CD14-positive monocyte (primary cell): ENCODE measurements around the gene ZAP70. TPM values are rescaled to one million over a fixed set of nuclear protein-coding genes. Genes with fewer than 3 reads are reported as not detected.

Experiments
- DNase-seq, 3 donors: peaks; one replicate each; pipeline ENCODE4 v3.0.0-alpha.2; 2011 to 2022
- H2AFZ ChIP-seq: 2 replicates; pipeline ENCODE4 v1.6.0; 2012; ENCODE audit warnings: mild to moderate bottlenecking, low read depth, low read length, inconsistent platforms; ENCODE audit not compliant: insufficient read depth, poor library complexity, severe bottlenecking
- H3K27ac ChIP-seq, 2 donors: 1 replicate in 1 of 2; 2 replicates in 1 of 2; pipeline ENCODE4 v1.5.1; 2012 to 2013; ENCODE audit warnings: low read length in 2 of 2, control low read depth in 1 of 2, inconsistent platforms in 1 of 2, low read depth in 1 of 2, mild to moderate bottlenecking in 1 of 2
- H3K27me3 ChIP-seq, 2 donors: one replicate each; pipeline versions ENCODE4 v1.6.0 to v1.6.1; 2011 to 2013; ENCODE audit warnings: low read length in 2 of 2; ENCODE audit not compliant: control insufficient read depth in 2 of 2, insufficient read depth in 2 of 2
- H3K36me3 ChIP-seq, 2 donors: replicated peaks in 1 of 2; 1 replicate in 1 of 2; 2 replicates in 1 of 2; pipeline versions ENCODE4 v1.5.1 to v1.6.1; 2012 to 2013; ENCODE audit warnings: low read length in 2 of 2, control low read depth in 1 of 2, inconsistent platforms in 1 of 2, mild to moderate bottlenecking in 1 of 2; ENCODE audit not compliant: insufficient read depth in 2 of 2, control insufficient read depth in 1 of 2
- H3K4me1 ChIP-seq, 2 donors: 1 replicate in 1 of 2; 2 replicates in 1 of 2; pipeline versions ENCODE4 v1.5.1 to v1.6.1; 2012 to 2013; ENCODE audit warnings: low read length in 2 of 2, control low read depth in 1 of 2, inconsistent platforms in 1 of 2, mild to moderate bottlenecking in 1 of 2, moderate library complexity in 1 of 2; ENCODE audit not compliant: insufficient read depth in 2 of 2, control insufficient read depth in 1 of 2
- H3K4me2 ChIP-seq: replicated peaks from 2 replicates; pipeline ENCODE3; 2012; ENCODE audit warnings: low read length, moderate library complexity, mild to moderate bottlenecking; ENCODE audit not compliant: poor library complexity, severe bottlenecking; ENCODE audit errors: extremely low read depth
- H3K4me3 ChIP-seq, 3 experiments: fragments of 200-600 bp in 1 of 3; sonication (generic) in 1 of 3; replicated peaks in 1 of 3; 1 replicate in 2 of 3; 2 replicates in 1 of 3; pipeline ENCODE4 v1.5.1; 2011 to 2013; ENCODE audit warnings: low read length in 3 of 3, mild to moderate bottlenecking in 3 of 3, control low read depth in 2 of 3, low read depth in 2 of 3, inconsistent platforms in 1 of 3, moderate library complexity in 1 of 3
- H3K79me2 ChIP-seq: 2 replicates; pipeline ENCODE4 v1.6.0; 2012; ENCODE audit warnings: mild to moderate bottlenecking, control low read depth, inconsistent platforms, low read length, moderate library complexity; ENCODE audit not compliant: insufficient read depth
- H3K9ac ChIP-seq: 2 replicates; pipeline ENCODE4 v1.6.0; 2017; ENCODE audit warnings: low read length, mild to moderate bottlenecking; ENCODE audit not compliant: insufficient read depth, poor library complexity, severe bottlenecking
- H3K9me3 ChIP-seq, 2 donors: replicated peaks in 1 of 2; 1 replicate in 1 of 2; 2 replicates in 1 of 2; pipeline versions ENCODE4 v1.5.1 to v1.6.1; 2012 to 2013; ENCODE audit warnings: low read length in 2 of 2, control low read depth in 1 of 2; ENCODE audit not compliant: control insufficient read depth in 1 of 2, insufficient read depth in 1 of 2
- H4K20me1 ChIP-seq: 2 replicates; pipeline ENCODE4 v1.6.0; 2012; ENCODE audit warnings: mild to moderate bottlenecking, low read length, control low read depth, moderate library complexity; ENCODE audit not compliant: insufficient read depth
- H3K27ac Mint-ChIP-seq, 7 donors: one replicate each; pipeline ENCODE4 v1.8.0; 2020; ENCODE audit warnings: mild to moderate bottlenecking in 7 of 7, mixed read lengths in 7 of 7, moderate library complexity in 6 of 7, inconsistent platforms in 2 of 7
- H3K27me3 Mint-ChIP-seq, 3 donors: one replicate each; pipeline ENCODE4 v1.8.0; 2021 to 2022; ENCODE audit warnings: low read depth in 3 of 3, mild to moderate bottlenecking in 3 of 3, mixed read lengths in 3 of 3, moderate library complexity in 3 of 3, inconsistent platforms in 1 of 3
- H3K36me3 Mint-ChIP-seq, 2 donors: one replicate each; pipeline ENCODE4 v1.8.0; 2020; ENCODE audit warnings: mixed read lengths in 2 of 2, inconsistent platforms in 1 of 2, mild to moderate bottlenecking in 1 of 2
- H3K4me1 Mint-ChIP-seq: one replicate; pipeline ENCODE4 v1.8.0; 2020; ENCODE audit warnings: mild to moderate bottlenecking, mixed read lengths
- H3K4me3 Mint-ChIP-seq, 2 donors: one replicate each; pipeline ENCODE4 v1.8.0; 2020; ENCODE audit warnings: mild to moderate bottlenecking in 2 of 2, mixed read lengths in 2 of 2, moderate library complexity in 1 of 2
- H3K9me3 Mint-ChIP-seq, 7 donors: one replicate each; pipeline ENCODE4 v1.8.0; 2020 to 2022; ENCODE audit warnings: mixed read lengths in 7 of 7, mild to moderate bottlenecking in 6 of 7, moderate library complexity in 6 of 7, inconsistent platforms in 2 of 7
- WGBS: methylation state at CpG from one replicate; pipeline ENCODE4 v1.1.5; 2013; ENCODE audit warnings: missing lambda C conversion rate; ENCODE audit not compliant: insufficient coverage; 5-methylcytosine and 5-hydroxymethylcytosine counted together
- intact Hi-C, 2 donors: fragments of 100-400 bp; cut with micrococcal nuclease; formaldehyde crosslinking; loops; one replicate each; pipeline versions ENCODE4 v1.15.0 to v1.15.1; 2023
- polyA plus RNA-seq, 3 donors: library from polyadenylated mRNA; depleted of rRNA in 1 of 3; unstranded in 2 of 3; stranded (reverse) in 1 of 3; fragments of 300-500 nt in 2 of 3; fragments of >200 nt in 1 of 3; fragmentation: Illumina TruSeq in 2 of 3; gene quantifications; 1 replicate in 2 of 3; 2 replicates in 1 of 3; pipeline ENCODE4 v1.2.3, GENCODE V29; 2012 to 2021
- TF ChIP-seq, protein P1 (sequence below): fragments of 200-600 bp; IDR thresholded peaks from one replicate; pipeline ENCODE4 v1.8.0; 2022; ENCODE audit warnings: antibody characterized with exemption, mild to moderate bottlenecking

The ZAP70 gene
- polyA plus RNA-seq, 3 donors, result 0.30 to 0.69 (median 0.38) TPM

DNA sequence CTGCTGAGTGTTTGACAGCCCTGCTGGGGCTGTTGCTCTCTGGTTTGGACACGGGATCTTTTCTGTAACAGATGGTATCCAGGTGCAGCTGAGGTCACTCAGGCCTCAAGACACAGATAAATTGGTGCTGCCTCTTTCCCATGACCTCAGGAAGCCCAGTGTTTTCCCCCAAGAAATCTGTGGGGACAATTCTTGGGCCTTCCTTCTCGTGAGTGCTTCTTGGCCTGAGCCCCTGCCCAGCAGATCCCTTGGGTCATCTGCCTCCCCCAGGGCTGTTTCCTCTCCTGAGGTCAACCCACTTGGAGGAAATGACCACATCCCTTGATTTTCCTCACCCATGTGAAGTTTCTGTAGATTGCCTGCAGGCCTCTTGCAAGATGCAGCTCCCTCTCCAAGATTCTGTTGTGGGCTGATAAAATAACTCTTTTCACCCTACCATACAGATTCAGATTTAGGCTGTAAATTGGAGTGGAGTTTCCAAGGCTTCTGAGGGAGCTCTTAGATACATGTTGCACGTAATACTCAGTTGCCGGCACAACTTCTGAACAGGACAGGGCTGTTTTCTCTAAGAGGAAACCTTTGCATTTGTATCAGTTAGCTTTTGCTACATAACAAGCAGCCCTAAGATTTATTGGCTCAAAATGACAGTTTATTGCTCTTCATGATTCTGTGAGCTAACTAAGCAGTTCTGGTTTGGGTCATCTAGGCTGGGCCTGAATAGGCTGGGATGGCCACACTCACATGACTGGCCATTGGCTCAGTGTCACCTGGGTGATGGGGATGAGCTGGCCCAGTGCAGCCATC lies 13.1 kb downstream of the ZAP70 start:
- no peak overlapping the region for H2AFZ ChIP-seq
- intact Hi-C loops, result no loop called here
- no peak overlapping the region for H3K4me3 ChIP-seq
- H3K27ac ChIP-seq, result no peak overlapping the region
- 84% methylated on average over 4 of the region's 4 CpGs for WGBS
- H3K4me3 Mint-ChIP-seq, result no peak overlapping the region
- H3K4me2 ChIP-seq, result no peak overlapping the region
- H3K9ac ChIP-seq, result no peak overlapping the region
- DNase-seq, result no peak
- no peaks in the 10 kb centered on the region for H3K4me1 ChIP-seq
- H3K36me3 Mint-ChIP-seq, result no peaks in the 10 kb centered on the region
- peaks cover 0 to 18% of the 10 kb centered on the region in 2 donors for H3K9me3 ChIP-seq
- no peaks in the 10 kb centered on the region for H3K4me1 Mint-ChIP-seq
- H3K36me3 ChIP-seq, result no peaks in the 10 kb centered on the region
- no peak overlapping the region for H3K27ac Mint-ChIP-seq
- H4K20me1 ChIP-seq, result no peaks in the 10 kb centered on the region
- H3K79me2 ChIP-seq, result no peaks in the 10 kb centered on the region
- H3K27me3 ChIP-seq, result no peaks in the 10 kb centered on the region
- TF ChIP-seq, protein P1, sequence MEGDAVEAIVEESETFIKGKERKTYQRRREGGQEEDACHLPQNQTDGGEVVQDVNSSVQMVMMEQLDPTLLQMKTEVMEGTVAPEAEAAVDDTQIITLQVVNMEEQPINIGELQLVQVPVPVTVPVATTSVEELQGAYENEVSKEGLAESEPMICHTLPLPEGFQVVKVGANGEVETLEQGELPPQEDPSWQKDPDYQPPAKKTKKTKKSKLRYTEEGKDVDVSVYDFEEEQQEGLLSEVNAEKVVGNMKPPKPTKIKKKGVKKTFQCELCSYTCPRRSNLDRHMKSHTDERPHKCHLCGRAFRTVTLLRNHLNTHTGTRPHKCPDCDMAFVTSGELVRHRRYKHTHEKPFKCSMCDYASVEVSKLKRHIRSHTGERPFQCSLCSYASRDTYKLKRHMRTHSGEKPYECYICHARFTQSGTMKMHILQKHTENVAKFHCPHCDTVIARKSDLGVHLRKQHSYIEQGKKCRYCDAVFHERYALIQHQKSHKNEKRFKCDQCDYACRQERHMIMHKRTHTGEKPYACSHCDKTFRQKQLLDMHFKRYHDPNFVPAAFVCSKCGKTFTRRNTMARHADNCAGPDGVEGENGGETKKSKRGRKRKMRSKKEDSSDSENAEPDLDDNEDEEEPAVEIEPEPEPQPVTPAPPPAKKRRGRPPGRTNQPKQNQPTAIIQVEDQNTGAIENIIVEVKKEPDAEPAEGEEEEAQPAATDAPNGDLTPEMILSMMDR, result no peak
- peaks cover 8 to 25% (median 17%) of the 10 kb centered on the region in 7 donors for H3K9me3 Mint-ChIP-seq
- peaks cover 0 to 12% (median 4%) of the 10 kb centered on the region in 3 donors for H3K27me3 Mint-ChIP-seq

DNA sequence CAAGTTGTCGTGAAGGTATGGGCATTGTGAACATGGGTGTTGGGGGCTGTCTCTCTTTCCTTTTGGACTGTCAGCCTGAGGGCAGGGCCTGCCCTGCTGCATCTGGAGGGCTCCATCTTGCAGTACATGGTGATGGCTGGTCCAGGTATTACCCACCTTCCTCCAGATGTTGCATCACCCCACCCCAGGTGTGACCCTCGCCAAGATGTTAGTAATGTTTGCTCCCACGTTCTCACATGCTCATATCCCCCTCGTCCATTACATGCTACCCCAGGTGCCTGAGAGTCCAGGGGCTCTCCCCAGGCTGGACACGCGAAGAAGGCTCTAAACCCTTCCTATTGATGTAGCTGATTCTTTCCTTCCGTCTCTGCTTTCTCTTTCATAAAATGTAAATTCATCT lies 13.9 kb downstream of the ZAP70 start:
- no peak overlapping the region for H3K9ac ChIP-seq
- no peaks in the 10 kb centered on the region for H4K20me1 ChIP-seq
- no peak overlapping the region for H2AFZ ChIP-seq
- Mint-ChIP-seq H3K9me3 (peaks cover 8 to 26% (median 17%) of the 10 kb centered on the region in 7 donors), H3K4me1 (no peaks in the 10 kb centered on the region), H3K27ac (no peak overlapping the region), H3K27me3 (peaks cover 0 to 12% (median 4%) of the 10 kb centered on the region in 3 donors), H3K36me3 (no peaks in the 10 kb centered on the region), H3K4me3 (no peak overlapping the region)
- H3K4me1 ChIP-seq, result no peaks in the 10 kb centered on the region
- no peak overlapping the region for H3K27ac ChIP-seq
- H3K4me3 ChIP-seq, result no peak overlapping the region
- intact Hi-C loops, result no loop called here
- WGBS, result 87% methylated on average over 3 of the region's 7 CpGs
- no peak overlapping the region for H3K4me2 ChIP-seq
- H3K27me3 ChIP-seq, result no peaks in the 10 kb centered on the region
- no peak for DNase-seq
- H3K36me3 ChIP-seq, result no peaks in the 10 kb centered on the region
- H3K9me3 ChIP-seq, result peaks cover 0 to 18% of the 10 kb centered on the region in 2 donors
- TF ChIP-seq, protein P1, result no peak
- no peaks in the 10 kb centered on the region for H3K79me2 ChIP-seq
